HG03565 (cell line): ENCODE measurements around the gene P4HB.

Experiments used
- ATAC-seq: cut with Tn5 transposase; IDR thresholded peaks from one replicate; pipeline ENCODE4 v1.9.1; 2021; ENCODE audit warnings: mild to moderate bottlenecking, moderate library complexity; ENCODE audit not compliant: unreplicated experiment

The P4HB gene

GRCh38 chr17:81833160-81833920 lies 27.0 kb downstream of the P4HB start, which contains the start of gene MCRIP1:
Gene MCRIP1, minus strand, starts transcription at chr17:81833291. Its CDS starts 8,785 bp downstream, at chr17:81824506.
- peak; percentile 64 for ATAC-seq

- ATAC-seq, result peak; percentile 47
Observed at GRCh38 chr17:81832608-81833159, 27.7 kb downstream of the P4HB start.

- peak; percentile 2 for ATAC-seq
Observed at GRCh38 chr17:81831957-81832607, 28.3 kb downstream of the P4HB start.

GRCh38 chr17:81831563-81831956 lies 28.8 kb downstream of the P4HB start:
- no peak for ATAC-seq

GRCh38 chr17:81829858-81830257 lies 30.5 kb downstream of the P4HB start:
- no peak for ATAC-seq

GRCh38 chr17:81828656-81829055 lies 31.7 kb downstream of the P4HB start:
- no peak for ATAC-seq

GRCh38 chr17:81825841-81826466 lies 34.4 kb downstream of the P4HB start:
- no peak for ATAC-seq

GRCh38 chr17:81824595-81824994 lies 35.7 kb downstream of the P4HB start:
- no peak for ATAC-seq

- no peak for ATAC-seq
Observed at GRCh38 chr17:81823820-81824550, 36.4 kb downstream of the P4HB start.

GRCh38 chr17:81822996-81823819 lies 37.1 kb downstream of the P4HB start:
- no peak for ATAC-seq

- no peak for ATAC-seq
Observed at GRCh38 chr17:81822312-81822637, 38.1 kb downstream of the P4HB start.

GRCh38 chr17:81821603-81822311 lies 38.6 kb downstream of the P4HB start:
- no peak for ATAC-seq

GRCh38 chr17:81821147-81821546 lies 39.2 kb downstream of the P4HB start:
- ATAC-seq, result no peak

- ATAC-seq, result no peak
Observed at GRCh38 chr17:81819708-81820107, 40.6 kb downstream of the P4HB start.

- ATAC-seq, result no peak
Observed at GRCh38 chr17:81817758-81818147, 42.6 kb downstream of the P4HB start.

GRCh38 chr17:81815646-81815986 lies 44.7 kb downstream of the P4HB start:
- ATAC-seq, result no peak

GRCh38 chr17:81814748-81815645 lies 45.3 kb downstream of the P4HB start:
- no peak for ATAC-seq

GRCh38 chr17:81813861-81814683 lies 46.3 kb downstream of the P4HB start:
- no peak for ATAC-seq
